Measurements from ENCODE around the gene ADGB. TPM values are rescaled to one million over a fixed set of nuclear protein-coding genes. Genes with fewer than 3 reads are reported as not detected.

Gene ADGB
- polyA plus RNA-seq, 4 donors = 0.31 to 0.72 (median 0.40) TPM

- DNase-seq (ENCODE audit: low read depth in 4 of 4, low spot score in 3 of 4) = no peak
These were observed 261.2 kb downstream of the ADGB start for GRCh38 chr6:146859795-146860495.

DNA sequence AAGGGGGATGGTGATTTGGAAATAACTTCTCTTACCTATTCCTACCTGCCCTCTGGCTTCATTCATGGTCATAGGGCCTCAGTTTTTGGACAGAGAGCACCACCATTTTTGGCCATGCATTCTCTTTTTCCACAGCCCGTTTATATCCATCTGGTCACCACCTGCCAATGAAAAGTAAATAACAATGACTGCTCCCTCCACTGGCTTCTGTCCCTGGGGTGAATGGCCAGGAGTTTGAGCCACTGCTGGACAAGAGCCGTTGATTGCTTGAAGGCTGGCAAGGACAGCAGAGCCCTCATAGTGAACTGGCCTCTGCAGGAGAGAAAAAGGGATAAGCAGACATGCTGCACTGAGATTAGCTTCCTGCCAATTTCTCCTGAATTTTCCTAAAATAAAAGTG is 261.8 kb downstream of the ADGB start:
- DNase-seq (ENCODE audit: low read depth in 4 of 4, low spot score in 3 of 4) = no peak

DNA sequence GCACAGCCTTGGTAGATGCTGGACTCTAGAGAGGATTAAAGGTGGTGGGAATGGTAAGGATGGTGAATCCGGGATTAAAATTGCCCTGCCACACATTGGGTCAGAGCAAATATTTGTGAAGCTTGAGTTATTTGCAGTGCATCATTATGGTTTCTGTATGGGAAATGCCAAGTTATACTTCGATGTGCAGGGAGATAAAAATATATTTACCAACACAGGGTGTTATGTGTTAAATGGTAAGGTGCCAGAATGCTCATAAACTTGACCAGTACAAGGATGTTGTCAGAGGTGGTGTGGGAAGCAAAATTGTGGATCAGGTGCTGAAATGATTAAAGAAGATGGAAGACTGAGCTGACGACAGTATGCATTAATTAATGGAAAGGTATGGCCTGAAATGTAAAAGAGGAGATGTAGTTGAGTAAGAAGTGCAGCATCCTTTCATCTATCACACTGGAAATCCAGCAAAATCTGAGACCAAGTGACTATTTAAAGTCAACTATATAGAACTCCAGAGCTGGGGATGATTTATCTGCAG is 262.3 kb downstream of the ADGB start:
- no peak for DNase-seq (ENCODE audit: low read depth in 4 of 4, low spot score in 3 of 4)

DNA sequence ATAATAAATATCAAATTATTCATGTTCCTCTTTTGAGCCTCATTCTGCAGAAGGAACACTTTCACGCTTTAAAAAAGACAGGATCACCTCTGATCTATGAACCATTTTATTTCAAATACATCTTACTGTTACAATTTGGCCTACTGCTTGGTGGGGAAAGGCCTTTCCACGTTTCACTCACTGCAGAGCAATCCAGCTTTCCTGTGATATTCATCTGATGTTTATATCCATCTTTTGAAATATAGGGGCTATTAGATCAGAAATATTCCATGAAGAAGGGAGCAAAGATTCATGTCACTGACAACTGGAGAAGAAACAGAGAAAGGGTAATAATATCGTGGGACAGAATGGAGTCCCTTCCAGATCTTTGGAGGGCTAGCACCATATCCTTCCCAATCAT is 262.9 kb downstream of the ADGB start:
- DNase-seq (ENCODE audit: low read depth in 4 of 4, low spot score in 3 of 4) = no peak

DNA sequence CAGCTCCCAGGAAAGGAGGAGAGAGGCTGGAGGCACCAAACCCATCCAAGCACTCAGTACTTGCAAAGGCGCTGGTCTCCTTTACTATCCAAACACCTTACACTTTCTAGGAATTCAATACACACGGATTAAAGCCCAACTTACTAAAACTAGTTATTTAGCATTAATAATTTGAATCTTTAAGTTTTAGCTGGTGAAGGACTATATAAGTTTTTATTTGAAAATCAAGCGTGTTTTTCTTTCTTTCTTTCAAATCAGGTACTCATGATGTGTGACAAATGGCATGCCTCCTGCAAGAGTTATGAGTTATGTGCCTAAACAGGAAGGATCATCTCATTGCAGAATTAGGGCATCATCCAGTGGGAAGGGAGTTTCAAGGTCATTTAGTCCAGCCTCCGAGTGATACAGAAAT is 263.7 kb downstream of the ADGB start:
- no peak for DNase-seq (ENCODE audit: low read depth in 4 of 4, low spot score in 3 of 4)

GRCh38 chr6:146864300-146864699 is 265.5 kb downstream of the ADGB start:
- no peak for DNase-seq (ENCODE audit: low read depth in 4 of 4, low spot score in 3 of 4)

- DNase-seq (ENCODE audit: low read depth in 4 of 4, low spot score in 3 of 4) = no peak
These were observed 266.1 kb downstream of the ADGB start for GRCh38 chr6:146864885-146865284.

Other genes with a start within 250 kb of the ADGB start
- gene RAB32, start 55.1 kb upstream of the ADGB start, polyA plus RNA-seq (ENCODE audit: insufficient read length in 4 of 4) = 10 to 100 TPM; 28.0 to 30.9 (median 28.5) TPM